Smooth muscle cell (in vitro differentiated cells): ENCODE data around the gene CGB1. TPM values are rescaled to one million over a fixed set of nuclear protein-coding genes. Genes with fewer than 3 reads are reported as not detected.

Source experiments
- DNase-seq: peaks from one replicate; lab custom pipeline; 2025; ENCODE audit not compliant: unreplicated experiment; lab: John Stamatoyannopoulos, UW
- H2AFZ ChIP-seq: fragments of 200-600 bp; sonication (generic); 2 replicates; pipeline ENCODE4 v1.6.0; 2016; ENCODE audit warnings: antibody characterized with exemption, low read depth, mild to moderate bottlenecking
- H3F3A ChIP-seq: fragments of 200-600 bp; sonication (generic); 2 replicates; pipeline ENCODE4 v1.6.0; 2017; ENCODE audit warnings: antibody characterized with exemption, low read depth
- H3K27ac ChIP-seq: fragments of 200-600 bp; sonication (generic); 2 replicates; pipeline ENCODE4 v1.5.1; 2016; ENCODE audit warnings: low read depth, mild to moderate bottlenecking
- H3K27me3 ChIP-seq: fragments of 200-600 bp; sonication (generic); 2 replicates; pipeline ENCODE4 v1.6.1; 2016; ENCODE audit warnings: low read depth, mild to moderate bottlenecking
- H3K36me3 ChIP-seq: fragments of 200-600 bp; sonication (generic); 2 replicates; pipeline ENCODE4 v1.5.1; 2016; ENCODE audit warnings: low read depth
- H3K4me1 ChIP-seq: fragments of 200-600 bp; sonication (generic); 2 replicates; pipeline ENCODE4 v1.5.1; 2016; ENCODE audit warnings: low read depth
- H3K4me2 ChIP-seq: fragments of 200-600 bp; sonication (generic); 2 replicates; pipeline ENCODE4 v1.6.0; 2016; ENCODE audit warnings: mild to moderate bottlenecking
- H3K4me3 ChIP-seq: fragments of 200-600 bp; sonication (generic); 2 replicates; pipeline ENCODE4 v1.5.1; 2016; ENCODE audit warnings: mild to moderate bottlenecking
- H3K79me2 ChIP-seq: fragments of 200-600 bp; sonication (generic); 2 replicates; pipeline ENCODE4 v1.6.0; 2016; ENCODE audit warnings: low read depth, mild to moderate bottlenecking
- H3K9ac ChIP-seq: fragments of 200-600 bp; sonication (generic); 2 replicates; pipeline ENCODE4 v1.6.0; 2016; ENCODE audit warnings: low read depth
- H3K9me3 ChIP-seq: fragments of 200-600 bp; sonication (generic); replicated peaks from 2 replicates; pipeline ENCODE4 v1.5.1; 2016; ENCODE audit warnings: low read depth
- H4K20me1 ChIP-seq: fragments of 200-600 bp; sonication (generic); 2 replicates; pipeline ENCODE4 v1.6.0; 2016; ENCODE audit warnings: low read depth
- CTCF ChIP-seq: fragments of 200-600 bp; sonication (generic); IDR thresholded peaks from 2 replicates; pipeline ENCODE4 v1.5.1; 2017; ENCODE audit warnings: borderline replicate concordance, mild to moderate bottlenecking, antibody characterized with exemption; ENCODE audit not compliant: insufficient read depth, poor library complexity, severe bottlenecking
- WGBS: methylation state at CpG from one replicate; pipeline ENCODE4 v1.1.7; 2016; ENCODE audit warnings: low lambda C conversion rate; 5-methylcytosine and 5-hydroxymethylcytosine counted together
- polyA plus RNA-seq: library from polyadenylated mRNA; unstranded; fragments of >200 nt; fragmentation: Nextera tagmentation; extraction: Ambion mirVana; gene quantifications from 2 replicates; pipeline ENCODE4 v1.2.1, GENCODE V29; 2016
- total RNA-seq: library from RNA; depleted of rRNA; stranded (reverse); fragments of >200 nt; gene quantifications from 2 replicates; pipeline ENCODE4 v1.2.3, GENCODE V29; 2014

The CGB1 gene
- total and polyA plus RNA-seq, 2 experiments from 2014 or later: not detected

GRCh38 chr19:49064029-49064629, 27.4 kb upstream of the CGB1 start:
- Histone ChIP-seq H3K4me2 (peak overlapping the region; percentile 81), H3F3A (no peaks in the 10 kb centered on the region), H3K4me1 (peaks cover 16% of the 10 kb centered on the region), H3K27ac (no peak overlapping the region), H3K4me3 (peak overlapping the region; percentile 53), H3K9me3 (no peaks in the 10 kb centered on the region), H3K27me3 (no peaks in the 10 kb centered on the region), H3K36me3 (no peaks in the 10 kb centered on the region), H3K79me2 (no peaks in the 10 kb centered on the region), H2AFZ (no peak overlapping the region), H4K20me1 (peaks cover 6% of the 10 kb centered on the region), H3K9ac (no peak overlapping the region)
- WGBS: 56% methylated on average over 8 of the region's 10 CpGs
- no peak for TF ChIP-seq CTCF
- no peak for DNase-seq

- no peaks in the 10 kb centered on the region for H3K9me3 ChIP-seq
- no peak overlapping the region for H2AFZ ChIP-seq
- H3F3A ChIP-seq: no peaks in the 10 kb centered on the region
- no peaks in the 10 kb centered on the region for H3K27me3 ChIP-seq
- no peaks in the 10 kb centered on the region for H3K79me2 ChIP-seq
- peaks cover 19% of the 10 kb centered on the region for H3K4me1 ChIP-seq
- no peak overlapping the region for H3K4me3 ChIP-seq
- no peak overlapping the region for H3K27ac ChIP-seq
- 88% methylated on average over 25 of the region's 25 CpGs for WGBS
- no peak for TF ChIP-seq CTCF
- no peak overlapping the region for H3K9ac ChIP-seq
- no peak overlapping the region for H3K4me2 ChIP-seq
- no peak for DNase-seq
- H3K36me3 ChIP-seq: no peaks in the 10 kb centered on the region
- peaks cover 15% of the 10 kb centered on the region for H4K20me1 ChIP-seq
Observed at GRCh38 chr19:49061445-49061844, 24.8 kb upstream of the CGB1 start.

GRCh38 chr19:49061000-49061399, 24.3 kb upstream of the CGB1 start:
- Histone ChIP-seq H3K36me3 (no peaks in the 10 kb centered on the region), H3K9me3 (no peaks in the 10 kb centered on the region), H3K9ac (no peak overlapping the region), H3K27ac (no peak overlapping the region), H3K4me2 (no peak overlapping the region), H4K20me1 (peaks cover 15% of the 10 kb centered on the region), H2AFZ (no peak overlapping the region), H3K79me2 (no peaks in the 10 kb centered on the region), H3K4me1 (peaks cover 19% of the 10 kb centered on the region), H3K27me3 (no peaks in the 10 kb centered on the region), H3F3A (no peaks in the 10 kb centered on the region), H3K4me3 (no peak overlapping the region)
- 93% methylated on average over 2 of the region's 2 CpGs for WGBS
- no peak for TF ChIP-seq CTCF
- no peak for DNase-seq

- Histone ChIP-seq H3K27me3 (no peaks in the 10 kb centered on the region), H4K20me1 (peaks cover 15% of the 10 kb centered on the region), H3K9ac (no peak overlapping the region), H3K4me1 (peaks cover 4% of the 10 kb centered on the region), H3K4me2 (no peak overlapping the region), H2AFZ (no peak overlapping the region), H3K9me3 (no peaks in the 10 kb centered on the region), H3K79me2 (no peaks in the 10 kb centered on the region), H3K36me3 (no peaks in the 10 kb centered on the region), H3K27ac (no peak overlapping the region), H3K4me3 (no peak overlapping the region), H3F3A (no peaks in the 10 kb centered on the region)
- 83% methylated on average over 9 of the region's 9 CpGs for WGBS
- DNase-seq: no peak
- no peak for TF ChIP-seq CTCF
Observed at GRCh38 chr19:49059053-49059452, 22.4 kb upstream of the CGB1 start.
